ENCODE data around the gene PI16.

The PI16 gene, protein sequence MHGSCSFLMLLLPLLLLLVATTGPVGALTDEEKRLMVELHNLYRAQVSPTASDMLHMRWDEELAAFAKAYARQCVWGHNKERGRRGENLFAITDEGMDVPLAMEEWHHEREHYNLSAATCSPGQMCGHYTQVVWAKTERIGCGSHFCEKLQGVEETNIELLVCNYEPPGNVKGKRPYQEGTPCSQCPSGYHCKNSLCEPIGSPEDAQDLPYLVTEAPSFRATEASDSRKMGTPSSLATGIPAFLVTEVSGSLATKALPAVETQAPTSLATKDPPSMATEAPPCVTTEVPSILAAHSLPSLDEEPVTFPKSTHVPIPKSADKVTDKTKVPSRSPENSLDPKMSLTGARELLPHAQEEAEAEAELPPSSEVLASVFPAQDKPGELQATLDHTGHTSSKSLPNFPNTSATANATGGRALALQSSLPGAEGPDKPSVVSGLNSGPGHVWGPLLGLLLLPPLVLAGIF

DNA sequence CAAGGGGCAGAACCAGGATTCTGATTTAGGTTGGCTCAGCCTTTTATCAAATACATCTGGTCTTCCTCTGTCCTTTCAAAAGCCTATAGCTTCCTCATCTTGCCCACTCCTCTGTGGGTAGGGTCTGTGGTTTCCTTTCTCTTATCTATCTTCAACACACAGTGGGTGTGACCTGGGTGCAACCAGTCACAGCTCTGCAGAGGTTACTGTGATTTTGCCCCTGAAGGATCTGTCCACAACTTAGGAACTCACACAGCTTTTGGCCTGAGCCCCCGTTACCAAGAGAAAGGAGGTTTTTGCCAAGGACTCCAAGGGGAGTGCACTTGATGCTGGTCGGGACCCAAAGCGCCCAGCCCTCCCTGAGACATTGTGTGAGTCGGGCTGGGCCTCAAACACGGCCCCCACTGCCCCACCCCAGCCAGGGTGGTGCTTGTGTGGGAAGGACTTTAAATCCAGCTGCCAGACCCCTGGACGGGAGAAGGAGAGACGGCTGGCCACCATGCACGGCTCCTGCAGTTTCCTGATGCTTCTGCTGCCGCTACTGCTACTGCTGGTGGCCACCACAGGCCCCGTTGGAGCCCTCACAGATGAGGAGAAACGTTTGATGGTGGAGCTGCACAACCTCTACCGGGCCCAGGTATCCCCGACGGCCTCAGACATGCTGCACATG lies at the start of gene PI16:
Gene PI16, plus strand, starts transcription at position 477 of the 670 bp plus-strand sequence. Its CDS starts 23 bp downstream, at position 500.
- no peak for DNase-seq

DNA sequence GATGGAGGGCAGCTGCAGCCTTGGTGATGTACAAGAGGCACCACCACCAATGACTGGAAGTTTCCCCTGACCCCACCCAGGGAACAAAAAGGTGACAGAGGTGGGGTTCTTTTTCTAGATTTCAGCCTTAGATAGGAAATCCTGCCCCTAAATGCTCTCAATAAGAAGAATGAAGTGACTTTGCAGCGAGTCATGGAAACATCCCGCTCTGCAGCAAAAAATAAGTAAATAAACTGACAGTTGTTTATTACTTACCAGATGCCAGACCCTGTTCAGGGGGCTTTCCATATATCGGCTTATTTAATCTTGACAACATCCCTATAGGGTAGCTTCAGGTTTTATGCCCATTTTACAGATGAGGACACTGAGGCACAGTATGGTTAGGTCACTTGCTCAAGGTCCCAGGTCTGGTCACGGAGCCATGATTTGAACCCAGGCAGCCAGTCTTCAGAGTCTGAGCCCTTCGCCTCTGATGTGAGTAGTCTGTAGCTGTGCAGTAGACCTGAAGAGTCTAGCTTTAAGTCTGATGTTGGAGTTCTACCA lies 49.6 kb upstream of the PI16 start:
- DNase-seq, result no peak

DNA sequence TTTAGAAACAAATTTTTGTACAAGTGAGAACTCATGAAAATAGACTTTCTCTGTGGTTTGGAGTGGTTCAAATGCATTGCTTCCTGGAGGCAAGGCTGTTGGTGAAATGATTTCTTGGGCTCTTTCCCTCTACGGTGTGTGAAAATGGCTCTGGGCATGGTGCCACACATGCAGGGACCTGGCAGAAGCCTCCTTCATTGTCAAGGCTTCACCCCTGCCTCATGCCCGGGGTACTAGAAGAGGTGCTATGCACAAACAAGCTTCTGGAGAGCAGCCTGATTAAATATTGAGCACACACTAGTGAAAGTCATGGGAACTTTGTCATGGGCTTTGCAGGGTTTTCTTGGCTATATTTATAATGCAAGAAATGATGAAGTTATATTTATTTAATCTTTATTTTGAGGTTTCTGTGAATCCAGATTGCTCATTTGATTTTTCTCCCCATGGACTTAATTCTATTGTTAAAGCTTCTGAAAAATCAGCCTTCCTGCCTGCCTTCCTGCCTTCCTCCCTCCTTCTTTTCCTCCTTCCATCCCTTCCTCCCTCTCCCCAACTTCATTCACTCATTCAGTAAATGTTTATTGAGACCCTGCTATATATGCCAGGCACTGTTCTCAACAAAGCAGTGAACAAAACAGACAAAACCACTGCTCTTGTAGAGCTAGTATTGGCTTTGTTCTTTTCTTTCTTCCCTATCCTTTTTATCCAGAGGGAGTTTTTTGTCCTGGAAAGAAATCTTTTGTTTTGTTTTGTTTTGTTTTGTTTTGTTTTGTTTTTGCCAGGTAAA lies 47.8 kb upstream of the PI16 start:
- DNase-seq, result no peak

DNA sequence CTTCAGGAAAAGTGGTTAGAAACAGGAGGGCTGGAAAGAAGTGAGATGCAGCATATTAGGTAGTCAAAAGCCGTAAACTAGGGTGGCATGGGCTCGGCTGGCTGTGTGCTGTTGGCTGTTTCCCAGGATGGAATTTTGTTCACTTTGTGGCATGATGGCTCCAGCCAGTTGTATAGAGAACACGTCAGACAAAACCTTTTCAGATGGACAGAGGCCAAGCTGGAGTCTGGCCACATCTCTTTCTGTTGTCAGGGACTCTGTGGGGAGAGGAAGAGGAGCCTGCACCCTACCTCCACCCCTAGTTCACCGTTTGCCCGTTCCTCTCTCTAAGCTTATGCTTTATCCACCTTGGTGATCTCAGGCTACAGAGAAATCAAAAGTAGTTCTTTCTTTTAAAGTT lies 46.8 kb upstream of the PI16 start:
- DNase-seq, result no peak

DNA sequence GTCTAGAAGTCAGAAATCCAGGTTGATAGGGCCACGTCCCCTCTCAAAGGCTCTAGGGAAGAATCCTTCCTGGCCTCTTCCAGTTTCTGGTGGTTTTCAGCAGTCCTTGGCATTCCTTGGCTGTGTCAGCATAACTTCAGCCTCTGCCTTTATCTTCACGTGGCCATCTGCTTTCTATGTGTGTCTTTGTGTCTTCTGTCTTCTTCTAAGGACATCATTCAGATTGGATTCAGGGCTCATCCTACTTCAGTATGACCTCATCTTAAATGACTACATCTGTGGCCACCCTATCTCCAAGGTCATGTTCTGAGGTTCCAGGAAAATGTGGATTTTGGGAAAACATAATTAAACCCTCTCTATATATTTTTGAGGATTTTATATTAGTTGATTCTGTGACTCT lies 45.8 kb upstream of the PI16 start:
- no peak for DNase-seq

DNA sequence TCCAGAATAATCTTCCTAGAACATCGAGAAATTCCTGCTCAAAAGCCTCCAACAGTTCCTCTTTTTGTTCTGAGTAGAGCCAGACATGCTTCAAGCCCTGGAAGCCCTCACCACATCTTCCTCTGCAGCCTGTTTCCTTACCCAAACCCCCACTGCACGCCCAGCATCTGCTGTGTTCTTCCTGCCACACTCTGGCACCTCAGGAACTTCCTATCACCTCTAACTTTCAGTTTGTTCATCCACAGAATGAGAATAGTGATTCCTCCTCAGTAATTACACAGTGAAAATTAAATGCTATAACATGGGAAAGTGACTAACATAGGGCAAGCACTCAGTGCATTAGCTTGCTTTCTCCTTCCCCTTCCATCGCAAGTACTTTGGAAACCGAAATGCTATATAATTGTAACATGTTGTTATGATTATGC lies 42.5 kb upstream of the PI16 start:
- no peak for DNase-seq

DNA sequence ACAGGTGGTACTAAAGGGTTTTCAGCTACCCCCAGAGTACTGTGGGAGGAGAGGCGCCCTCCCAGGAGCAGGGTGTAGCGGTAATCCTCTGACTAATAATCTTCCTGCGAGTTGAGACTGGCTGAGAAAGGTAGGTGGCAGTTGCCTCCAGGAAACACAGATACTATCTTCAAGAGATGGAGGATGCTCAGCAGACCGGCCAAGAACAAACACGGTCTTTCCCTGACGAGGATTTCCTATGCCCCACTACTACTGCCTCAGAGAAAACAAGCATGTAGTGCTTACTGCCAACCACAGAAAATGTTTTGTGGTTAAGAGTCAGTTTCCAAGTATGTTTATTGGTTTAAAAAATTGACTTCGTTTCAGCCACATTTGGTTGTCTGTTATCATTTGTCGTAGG lies 42.0 kb upstream of the PI16 start:
- no peak for DNase-seq

DNA sequence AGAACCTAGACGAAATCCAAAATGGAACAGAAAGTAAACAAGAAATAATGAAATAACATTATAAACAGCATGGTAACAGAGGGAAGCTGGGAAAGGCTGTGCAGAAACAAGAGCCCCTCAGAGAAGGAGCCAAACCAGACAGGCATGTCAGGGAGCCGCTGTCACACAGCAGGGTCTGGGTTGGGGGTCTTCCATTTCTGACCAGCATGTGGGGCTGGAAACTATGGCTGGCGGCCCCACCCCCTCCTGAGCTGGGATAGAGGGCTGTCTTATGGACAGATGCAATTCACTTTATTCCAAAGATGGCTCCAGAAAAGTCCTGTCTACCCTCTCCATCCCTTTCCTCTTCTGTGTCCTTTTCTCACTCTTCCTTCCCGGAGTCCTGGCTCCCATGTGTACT lies 41.5 kb upstream of the PI16 start:
- no peak for DNase-seq

DNA sequence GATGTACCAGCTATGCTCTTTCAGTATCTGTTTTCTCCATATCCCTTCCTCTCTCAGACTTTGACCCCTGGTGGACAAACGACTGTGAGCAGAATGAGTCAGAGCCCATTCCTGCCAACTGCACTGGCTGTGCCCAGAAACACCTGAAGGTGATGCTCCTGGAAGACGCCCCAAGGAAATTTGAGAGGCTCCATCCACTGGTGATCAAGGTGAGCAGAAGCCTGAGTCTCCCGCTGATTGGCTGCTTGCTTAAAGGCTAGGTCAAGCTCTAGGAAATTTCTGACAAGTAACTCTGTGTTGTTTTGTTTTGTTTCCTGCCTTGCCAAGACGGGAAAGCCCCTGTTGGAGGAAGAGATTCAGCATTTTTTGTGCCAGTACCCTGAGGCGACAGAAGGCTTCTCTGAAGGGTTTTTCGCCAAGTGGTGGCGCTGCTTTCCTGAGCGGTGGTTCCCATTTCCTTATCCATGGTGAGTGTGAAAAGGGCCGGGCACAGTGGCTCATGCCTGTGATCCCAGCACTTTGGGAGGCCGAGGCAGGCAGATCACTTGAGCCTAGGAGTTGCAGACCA lies 40.2 kb upstream of the PI16 start:
- no peak for DNase-seq

DNA sequence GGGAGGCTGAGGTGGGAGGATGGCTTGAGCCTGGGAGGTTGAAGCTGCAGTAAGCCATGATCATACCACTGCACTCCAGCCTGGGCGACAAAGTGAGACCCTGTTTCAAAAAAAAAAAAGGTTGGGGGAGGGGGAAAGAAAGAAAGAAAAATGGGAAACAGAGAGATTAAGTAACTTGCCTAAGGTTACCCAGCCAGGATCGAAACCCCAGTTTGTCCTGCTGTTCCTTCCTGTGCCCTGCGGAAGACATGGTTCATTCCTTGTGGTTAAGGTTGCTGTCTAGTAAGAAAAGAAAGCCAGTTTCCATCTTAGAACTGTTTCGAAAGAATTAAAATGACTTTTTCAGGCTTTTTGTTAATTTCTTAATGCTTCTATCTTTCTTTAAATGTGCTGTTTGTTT lies 38.9 kb upstream of the PI16 start:
- DNase-seq, result no peak

DNA sequence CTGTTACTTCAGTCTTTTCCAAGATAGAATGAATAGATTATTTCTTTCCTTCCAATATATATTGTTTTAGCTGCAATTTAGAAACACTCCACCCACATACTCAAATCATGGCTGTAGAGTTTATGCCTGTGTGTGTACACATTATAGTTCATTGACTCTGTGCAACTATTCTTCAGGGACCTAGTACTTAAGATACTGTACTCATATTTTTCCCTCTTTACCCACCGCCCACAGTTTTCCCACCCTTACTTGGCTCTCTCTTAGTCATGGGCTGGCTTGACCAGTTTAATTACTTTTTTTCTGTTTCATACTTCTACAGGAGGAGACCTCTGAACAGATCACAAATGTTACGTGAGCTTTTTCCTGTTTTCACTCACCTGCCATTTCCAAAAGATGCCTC lies 38.4 kb upstream of the PI16 start:
- no peak for DNase-seq

DNA sequence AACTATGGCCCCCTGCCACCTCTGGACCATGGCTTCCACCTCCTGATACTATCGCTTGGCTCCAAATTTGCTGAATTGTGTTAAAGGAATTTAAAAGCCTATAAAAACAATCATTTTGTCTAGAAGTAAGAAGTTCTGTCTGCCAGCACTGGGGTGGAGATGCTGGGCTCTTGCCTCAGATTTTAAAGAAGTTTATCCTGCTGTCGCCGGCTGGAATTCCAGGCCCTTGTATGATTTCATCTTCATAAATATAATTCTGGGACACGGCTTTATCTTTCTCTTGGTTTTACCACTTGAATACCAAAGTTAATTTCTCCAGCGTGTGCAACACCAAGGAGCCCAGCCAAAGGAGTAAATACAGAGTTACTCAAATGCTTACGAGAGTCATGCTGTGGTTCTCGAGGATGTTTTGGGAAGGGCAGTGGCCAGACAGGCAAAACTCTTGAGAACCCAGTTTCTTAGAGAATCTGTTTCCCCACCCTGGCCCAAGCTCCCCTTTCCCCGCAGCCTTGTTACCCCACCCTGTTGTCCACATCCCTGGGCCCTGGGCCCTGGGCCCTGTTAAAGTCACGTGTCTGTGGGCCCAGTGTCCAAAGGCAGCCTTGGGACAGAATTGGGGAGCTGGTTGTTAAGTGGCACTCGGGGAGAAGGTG lies 36.9 kb upstream of the PI16 start:
- DNase-seq, result no peak

DNA sequence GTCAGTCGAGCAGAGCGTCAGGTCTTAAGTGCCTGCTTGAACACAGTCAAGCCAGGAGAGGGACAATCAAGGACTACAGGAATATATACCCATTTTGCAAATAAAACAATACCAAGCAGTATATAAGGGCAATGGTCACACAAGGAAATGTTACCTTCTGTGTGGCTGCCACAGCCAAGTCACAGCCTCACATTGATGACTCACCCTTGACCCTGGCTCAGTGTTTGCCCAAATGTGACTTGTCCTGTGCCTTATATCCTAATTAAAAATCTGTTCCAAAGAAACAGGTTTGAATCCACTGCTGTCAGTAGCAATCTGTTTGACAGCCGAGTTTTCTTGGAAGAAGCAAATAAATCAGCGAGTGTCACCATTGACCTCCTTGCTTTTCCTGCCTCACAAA lies 34.5 kb upstream of the PI16 start:
- no peak for DNase-seq

DNA sequence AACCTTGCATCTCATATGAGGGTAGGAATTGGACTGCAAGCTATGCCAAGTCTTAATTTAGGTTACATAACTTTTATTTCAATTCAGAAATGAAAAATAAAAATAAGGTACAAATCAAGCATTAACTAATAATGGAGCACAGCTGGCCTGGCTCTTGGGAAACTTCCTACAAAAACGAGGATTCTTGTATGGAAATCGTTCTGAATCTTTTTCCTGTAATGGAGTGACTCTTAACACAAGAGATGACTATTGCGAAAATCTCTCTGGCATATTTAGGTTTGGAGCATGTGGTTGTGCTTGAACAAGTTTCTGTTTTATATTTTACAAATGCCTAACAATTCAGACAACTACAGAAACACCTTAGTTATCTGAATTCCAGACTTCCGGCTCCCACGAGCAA lies 34.0 kb upstream of the PI16 start:
- no peak for DNase-seq

DNA sequence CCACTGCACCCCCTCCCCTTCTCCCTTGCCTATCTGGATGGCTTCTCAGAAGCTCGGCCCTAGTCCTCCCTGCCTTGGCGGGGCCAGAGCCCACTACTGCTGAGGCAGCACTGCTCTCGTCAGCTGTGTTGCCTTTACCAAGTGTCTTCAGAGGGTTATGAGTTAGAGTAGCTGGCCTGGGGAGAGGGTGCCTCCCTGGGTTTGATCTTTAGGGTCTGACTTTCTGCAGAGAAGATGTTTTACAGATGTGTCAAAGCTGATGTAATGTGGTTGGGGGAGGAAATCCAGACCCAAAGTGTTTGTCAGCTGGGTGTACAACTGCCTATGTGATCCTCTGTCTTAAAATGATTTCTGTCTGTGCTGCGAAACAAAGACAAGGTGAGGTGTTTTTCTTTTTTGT lies 30.4 kb upstream of the PI16 start:
- DNase-seq, result no peak

DNA sequence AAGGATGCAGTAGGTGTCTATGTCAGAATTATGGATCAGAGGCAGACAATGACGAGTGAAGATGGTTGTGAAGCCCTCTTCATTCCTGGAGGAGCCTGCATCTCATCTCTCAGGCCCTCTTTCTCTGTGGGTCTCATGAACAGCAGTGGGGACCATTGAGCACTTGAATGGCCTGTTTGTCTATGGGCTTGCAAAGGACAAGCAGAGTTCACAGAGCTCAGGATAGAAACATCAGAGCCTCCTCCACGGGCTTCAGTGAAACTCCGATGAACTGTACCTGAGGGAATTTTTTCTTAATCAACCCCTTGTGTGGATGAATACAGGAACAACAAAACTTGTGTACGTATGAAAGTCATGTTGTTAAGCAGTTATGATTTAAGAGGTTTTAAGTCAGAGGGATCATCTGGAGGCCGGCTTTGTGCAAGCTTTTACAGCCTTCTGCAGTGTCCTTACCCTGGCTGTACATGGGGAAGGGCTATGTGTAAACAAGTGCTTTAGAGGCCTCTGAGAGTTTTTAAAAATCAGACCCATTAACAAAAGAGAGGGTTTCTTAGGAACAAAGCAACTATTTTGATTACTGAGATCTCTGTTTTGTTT lies 29.7 kb upstream of the PI16 start:
- no peak for DNase-seq

DNA sequence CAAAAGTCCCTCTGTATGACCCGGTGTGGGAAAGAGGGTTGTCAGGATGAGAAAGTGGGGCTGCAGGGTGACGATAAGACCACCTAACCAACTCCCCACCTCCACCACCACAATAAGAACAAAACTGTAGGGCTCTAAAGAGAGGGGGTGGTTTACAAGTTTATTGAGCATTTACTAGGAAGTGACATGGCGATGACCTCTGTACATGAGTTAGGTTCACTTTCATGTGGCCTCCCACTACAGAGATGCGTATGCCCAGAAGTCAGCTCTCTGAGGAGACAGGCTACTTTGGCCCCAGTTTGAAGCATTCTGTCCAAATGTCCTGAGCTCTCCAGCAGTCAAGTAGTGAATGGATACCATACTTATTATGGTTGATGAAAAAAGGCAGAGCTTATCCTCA lies 28.7 kb upstream of the PI16 start:
- DNase-seq, result no peak

DNA sequence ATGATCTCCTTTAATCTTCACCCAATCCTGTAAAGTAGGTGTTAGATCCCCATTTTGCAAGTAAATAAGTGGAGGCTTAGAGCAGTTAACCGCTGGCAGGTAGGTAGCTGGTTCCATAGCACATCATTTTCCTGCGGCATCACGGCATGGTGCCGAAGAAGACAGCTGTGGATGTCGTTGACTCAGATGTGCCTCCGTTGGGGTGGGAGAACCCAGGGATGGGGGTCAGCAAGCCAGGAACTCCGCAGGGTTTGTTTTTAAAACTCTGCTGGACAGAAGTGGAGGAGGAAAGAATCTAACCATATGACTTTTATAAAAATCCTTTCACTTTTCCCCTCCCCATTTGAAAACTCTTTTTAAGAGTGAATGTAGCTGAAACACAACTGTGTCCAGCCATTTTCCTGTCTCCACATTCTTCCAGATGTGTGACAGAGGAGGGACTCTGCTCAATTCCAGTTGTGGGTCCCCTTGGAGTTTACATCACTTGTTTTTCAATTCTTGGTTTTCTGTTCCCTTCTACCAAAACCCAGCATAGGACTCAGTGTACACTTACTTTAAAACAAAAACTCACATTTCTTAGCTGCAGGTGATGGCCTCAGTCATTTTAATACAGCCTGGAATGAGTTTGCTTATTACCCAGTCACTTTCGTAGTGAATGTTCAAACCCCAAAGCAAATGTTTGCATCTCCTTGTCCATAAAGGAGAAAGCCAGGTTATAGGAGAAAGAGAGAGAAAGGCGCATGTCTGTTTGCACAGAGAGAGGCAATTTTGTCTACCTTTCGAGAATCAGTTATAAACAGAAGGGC lies 27.6 kb upstream of the PI16 start:
- DNase-seq, result no peak

DNA sequence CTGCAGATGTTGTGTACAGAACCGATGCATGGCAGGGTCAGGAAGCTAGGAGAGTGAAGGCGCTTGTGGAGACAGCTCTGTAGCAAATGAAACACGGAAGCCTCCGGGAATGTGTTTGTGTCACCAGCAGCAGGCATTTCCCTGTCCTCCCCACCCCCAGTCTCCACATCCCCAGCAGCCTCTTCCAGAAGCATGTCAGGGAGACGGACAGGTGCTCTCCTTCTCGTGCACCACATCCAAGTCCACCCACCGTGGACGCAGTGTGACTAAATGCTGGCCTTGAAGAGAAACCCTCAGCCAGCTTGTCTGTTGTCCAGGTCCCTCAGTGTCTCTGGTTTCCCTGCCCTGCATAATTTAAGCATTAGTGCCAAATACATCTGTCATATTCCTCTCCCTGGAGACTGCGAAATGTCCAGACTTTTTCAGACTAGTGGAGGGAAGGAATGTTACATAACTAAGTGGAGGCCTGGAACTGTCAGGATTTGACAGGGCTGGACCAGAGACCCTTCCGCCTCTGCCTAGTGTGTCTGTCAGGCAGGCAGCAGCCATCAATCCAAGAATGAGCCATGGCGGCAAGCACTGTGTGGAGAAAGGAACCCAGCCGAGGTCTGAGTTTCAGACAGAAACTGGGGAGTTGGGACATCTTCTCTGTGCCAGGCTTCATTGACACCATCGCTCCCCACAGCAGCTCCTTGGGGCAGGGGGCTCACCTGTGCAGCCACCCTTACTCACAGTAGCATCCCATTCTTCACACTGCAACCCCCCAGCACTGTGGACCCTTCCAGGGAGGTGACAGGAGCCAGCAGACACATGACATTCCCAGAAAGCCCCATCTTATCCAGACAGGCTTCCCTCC lies 26.6 kb upstream of the PI16 start:
- no peak for DNase-seq

DNA sequence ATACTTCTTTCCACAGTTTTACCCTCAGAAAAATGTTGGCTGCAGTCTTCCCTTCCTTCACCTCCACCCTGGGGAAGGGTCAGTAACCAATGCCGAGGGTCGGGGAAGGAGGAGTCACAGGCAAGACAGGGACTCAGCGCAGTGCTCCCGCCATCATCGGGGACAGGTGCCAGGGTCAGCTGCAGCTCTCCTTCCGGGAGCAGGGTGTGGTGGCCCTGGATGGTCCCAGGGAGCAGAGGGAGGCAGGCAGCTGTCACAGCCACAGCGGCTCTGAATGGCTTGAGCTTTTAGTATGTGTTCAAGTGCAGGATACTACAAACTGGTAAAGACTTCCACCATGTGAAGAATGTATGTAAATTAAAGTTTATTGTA lies 26.0 kb upstream of the PI16 start:
- no peak for DNase-seq

All from NCI-H1436 (cell line).